HepG2 (cell line): ENCODE data around the gene TADA2B. TPM values are rescaled to one million over a fixed set of nuclear protein-coding genes. Genes with fewer than 3 reads are reported as not detected.

ENCODE experiments used
- ATAC-seq: fragments of 200-7000 bp; cut with Tn5 transposase; 3 replicates; pipeline ENCODE4 v1.9.1; 2020; ENCODE audit warnings: mild to moderate bottlenecking, moderate library complexity
- BruUV-seq: library from RNA; stranded (reverse); fragments of 400-500 nt; replicated peaks from 2 replicates; lab custom pipeline; 2021; lab: Mats Ljungman, UMichigan
- CTCF ChIA-PET: fragments of 300-600 bp; formaldehyde crosslinking; extraction: SDS; loops from one replicate; lab custom pipeline; 2021; ENCODE audit warnings: low total read pairs, inconsistent platforms, low intra/inter-chr PET ratio; lab: Yijun Ruan, JAX
- POLR2A ChIA-PET: fragments of 350-600 bp; sonication (Branson Sonifier 250); formaldehyde crosslinking; loops from one replicate; lab custom pipeline; 2020; ENCODE audit warnings: antibody characterized with exemption, inconsistent platforms; lab: Yijun Ruan, JAX
- DNase-seq: peaks from one replicate; pipeline ENCODE4 v3.0.0-alpha.2; 2015; ENCODE audit warnings: low spot score
- FAIRE-seq: peaks from 3 replicates; lab custom pipeline; 2011; peaks lifted over from hg19 to GRCh38; lab: Jason Lieb, UNC
- H2AFZ ChIP-seq: one replicate; pipeline ENCODE4 v1.6.1; 2011; ENCODE audit warnings: low read length, inconsistent platforms
- H3K27ac ChIP-seq: fragments of 300-600 bp; 3 replicates; pipeline ENCODE4 v1.8.0; 2011; ENCODE audit warnings: mixed run types, mild to moderate bottlenecking, mixed read lengths, low read length, inconsistent platforms; ENCODE audit not compliant: insufficient read depth; ENCODE audit errors: extremely low read length
- H3K27me3 ChIP-seq, 2 experiments: fragments of 200-600 bp in 1 of 2; 2 replicates in 1 of 2; 3 replicates in 1 of 2; pipeline versions ENCODE4 v1.6.0 to v1.8.0; 2011; ENCODE audit warnings: low read length in 2 of 2, mild to moderate bottlenecking in 2 of 2, moderate library complexity in 2 of 2, inconsistent platforms in 1 of 2; ENCODE audit not compliant: insufficient read depth in 2 of 2, control insufficient read depth in 1 of 2
- H3K36me3 ChIP-seq, 2 experiments: fragments of 200-600 bp in 1 of 2; replicated peaks in 1 of 2; 2 replicates in 1 of 2; 3 replicates in 1 of 2; pipeline versions ENCODE4 v1.5.1 to v1.8.0; 2011; ENCODE audit warnings: low read length in 2 of 2, inconsistent platforms in 1 of 2; ENCODE audit not compliant: insufficient read depth in 2 of 2, control insufficient read depth in 1 of 2
- H3K4me1 ChIP-seq: 2 replicates; pipeline ENCODE4 v1.5.1; 2012; ENCODE audit warnings: low read length, inconsistent platforms; ENCODE audit not compliant: insufficient read depth
- H3K4me2 ChIP-seq: 2 replicates; pipeline ENCODE4 v1.6.0; 2011; ENCODE audit warnings: low read depth, low read length, inconsistent platforms
- H3K4me3 ChIP-seq, 3 experiments: fragments of 200-600 bp in 1 of 3; sonication (generic), shearing (Covaris generic) in 1 of 3; replicated peaks in 1 of 3; 2 replicates each; pipeline ENCODE4 v1.5.1; 2011 to 2016; ENCODE audit warnings: low read length in 3 of 3, inconsistent platforms in 2 of 3, low read depth in 2 of 3, mild to moderate bottlenecking in 2 of 3, control low read depth in 1 of 3, mixed read lengths in 1 of 3; ENCODE audit not compliant: insufficient read depth in 1 of 3
- H3K79me2 ChIP-seq: one replicate; pipeline ENCODE4 v1.6.1; 2011; ENCODE audit warnings: low read length, inconsistent platforms; ENCODE audit not compliant: insufficient read depth
- H3K9ac ChIP-seq: 2 replicates; pipeline ENCODE4 v1.6.0; 2011; ENCODE audit warnings: mild to moderate bottlenecking, low read depth, low read length, inconsistent platforms; ENCODE audit not compliant: insufficient read depth
- H3K9me3 ChIP-seq: 2 replicates; pipeline ENCODE4 v1.5.1; 2012; ENCODE audit warnings: mild to moderate bottlenecking, low read length
- H4K20me1 ChIP-seq: 2 replicates; pipeline ENCODE4 v1.6.0; 2011; ENCODE audit warnings: inconsistent platforms, mild to moderate bottlenecking, low read length, moderate library complexity; ENCODE audit not compliant: insufficient read depth
- ZBTB7B ChIP-seq: sonication (generic); formaldehyde crosslinking; IDR thresholded peaks from 2 replicates; pipeline ENCODE4 v1.4.0; 2020; ENCODE audit warnings: missing genetic modification reagents
- ZNF567 ChIP-seq: sonication (generic); formaldehyde crosslinking; IDR thresholded peaks from 2 replicates; pipeline ENCODE4 v1.8.1; 2023; ENCODE audit warnings: mild to moderate bottlenecking, missing genetic modification reagents, borderline replicate concordance
- ZNF724P ChIP-seq: sonication (generic); formaldehyde crosslinking; IDR thresholded peaks from 2 replicates; pipeline ENCODE4 v1.8.0; 2022; ENCODE audit warnings: missing genetic modification reagents, borderline replicate concordance
- ZNF747 ChIP-seq: sonication (generic); formaldehyde crosslinking; IDR thresholded peaks from 2 replicates; pipeline ENCODE4 v1.8.1; 2023; ENCODE audit warnings: missing genetic modification reagents, mild to moderate bottlenecking, borderline replicate concordance
- WGBS: methylation state at CpG from one replicate; pipeline ENCODE4 v1.1.6; 2017; ENCODE audit warnings: low lambda C conversion rate; 5-methylcytosine and 5-hydroxymethylcytosine counted together
- in situ Hi-C: cut with HindIII; loops from 2 replicates; pipeline ENCODE4 v1.10.0; 2017; ENCODE audit warnings: low pct_unique_long_range_greater_than_20kb; ENCODE audit not compliant: extremely low pct_ligation_motif_present
- intact Hi-C: fragments of 100-400 bp; cut with micrococcal nuclease; formaldehyde crosslinking; loops from one replicate; pipeline ENCODE4 v1.10.0; 2022; ENCODE audit not compliant: unreplicated experiment
- polyA plus RNA-seq, 8 experiments: library from polyadenylated mRNA; depleted of rRNA in 3 of 8; stranded (reverse) in 7 of 8; unstranded in 1 of 8; fragments of >200 nt; fragmentation: Illumina TruSeq in 4 of 8; extraction: Trizol in 4 of 8; gene quantifications; 2 replicates each; pipeline versions ENCODE4 v1.2.1 to v1.2.3, GENCODE V29; 2011 to 2016; ENCODE audit warnings: low read depth in 4 of 8, missing spikeins in 1 of 8, mixed read lengths in 1 of 8; ENCODE audit not compliant: insufficient read depth in 1 of 8
- total RNA-seq, 5 experiments: library from RNA; depleted of rRNA; stranded (reverse); fragments of >200 nt; fragmentation: Illumina TruSeq; extraction: Trizol; gene quantifications; 2 replicates each; pipeline ENCODE4 v1.2.3, GENCODE V29; 2016; ENCODE audit warnings: low read depth in 1 of 5
- TF ChIP-seq, protein P1 (sequence below): sonication (generic); formaldehyde crosslinking; conservative IDR thresholded peaks from 2 replicates; pipeline ENCODE4 v1.4.0; 2020; ENCODE audit warnings: missing genetic modification reagents
- TF ChIP-seq, protein P2 (sequence below): sonication (generic); formaldehyde crosslinking; IDR thresholded peaks from 2 replicates; pipeline ENCODE4 v1.4.0; 2020; ENCODE audit warnings: mild to moderate bottlenecking, missing genetic modification reagents
- TF ChIP-seq, protein P3 (sequence below): IDR thresholded peaks from 2 replicates; pipeline ENCODE4 v1.6.1; 2016

TADA2B gene
- total and polyA plus RNA-seq, 2 of the 13 experiments (the other 11 are each of a cell fraction or from before 2014, with no cell fraction given): 4.6 to 8.9 TPM

DNA sequence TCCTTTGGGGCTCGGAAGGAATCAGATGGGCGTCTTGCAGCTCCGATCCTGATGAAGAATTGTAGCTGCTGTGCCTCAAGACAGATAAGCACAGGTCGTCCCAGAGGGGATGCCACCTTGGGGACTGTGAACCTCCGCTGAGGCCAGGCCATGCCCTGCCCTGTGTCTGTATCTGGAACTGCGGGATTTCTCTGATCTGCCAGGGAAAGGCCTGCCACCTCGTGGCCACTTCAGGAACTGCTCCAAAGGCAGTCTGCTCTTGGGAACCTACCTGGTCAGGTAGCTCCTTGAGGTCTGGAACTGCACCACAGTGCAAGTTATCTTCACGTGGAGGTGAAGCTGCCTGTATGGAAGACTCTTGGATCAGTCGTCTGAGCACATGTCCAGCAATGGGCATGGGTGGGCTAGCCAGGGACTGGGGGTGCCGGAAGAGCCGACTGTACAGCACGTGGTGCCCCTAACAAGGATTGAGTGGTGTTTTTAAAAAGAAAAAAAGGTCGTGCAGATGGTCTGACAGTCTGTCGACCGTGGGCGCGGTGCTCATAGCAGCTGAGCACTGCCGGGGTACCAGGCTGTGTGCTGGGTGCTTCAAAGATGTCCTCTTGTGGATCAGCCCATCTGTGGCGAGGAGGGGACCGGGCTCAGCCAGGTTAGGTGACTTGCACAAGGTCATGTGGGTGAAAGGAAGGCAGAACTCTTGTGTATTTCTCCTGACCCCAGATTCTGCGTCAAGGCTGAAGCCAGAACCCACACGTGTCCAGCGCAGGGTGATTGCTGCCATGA is 27.7 kb downstream of the TADA2B start (continued):
- TF ChIP-seq, protein P1, sequence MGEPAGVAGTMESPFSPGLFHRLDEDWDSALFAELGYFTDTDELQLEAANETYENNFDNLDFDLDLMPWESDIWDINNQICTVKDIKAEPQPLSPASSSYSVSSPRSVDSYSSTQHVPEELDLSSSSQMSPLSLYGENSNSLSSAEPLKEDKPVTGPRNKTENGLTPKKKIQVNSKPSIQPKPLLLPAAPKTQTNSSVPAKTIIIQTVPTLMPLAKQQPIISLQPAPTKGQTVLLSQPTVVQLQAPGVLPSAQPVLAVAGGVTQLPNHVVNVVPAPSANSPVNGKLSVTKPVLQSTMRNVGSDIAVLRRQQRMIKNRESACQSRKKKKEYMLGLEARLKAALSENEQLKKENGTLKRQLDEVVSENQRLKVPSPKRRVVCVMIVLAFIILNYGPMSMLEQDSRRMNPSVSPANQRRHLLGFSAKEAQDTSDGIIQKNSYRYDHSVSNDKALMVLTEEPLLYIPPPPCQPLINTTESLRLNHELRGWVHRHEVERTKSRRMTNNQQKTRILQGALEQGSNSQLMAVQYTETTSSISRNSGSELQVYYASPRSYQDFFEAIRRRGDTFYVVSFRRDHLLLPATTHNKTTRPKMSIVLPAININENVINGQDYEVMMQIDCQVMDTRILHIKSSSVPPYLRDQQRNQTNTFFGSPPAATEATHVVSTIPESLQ (CRISPR knock-in tag): no peak
- TF ChIP-seq ZBTB7B (CRISPR knock-in tag) (no peak), ZNF747 (CRISPR knock-in tag) (0 out of 2 replicates have a peak, but pooled peaks have one; percentile 26), ZNF567 (CRISPR knock-in tag) (0 out of 2 replicates have a peak, but pooled peaks have one; percentile 55)
- TF ChIP-seq, protein P2, sequence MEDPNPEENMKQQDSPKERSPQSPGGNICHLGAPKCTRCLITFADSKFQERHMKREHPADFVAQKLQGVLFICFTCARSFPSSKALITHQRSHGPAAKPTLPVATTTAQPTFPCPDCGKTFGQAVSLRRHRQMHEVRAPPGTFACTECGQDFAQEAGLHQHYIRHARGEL: no peak

DNA sequence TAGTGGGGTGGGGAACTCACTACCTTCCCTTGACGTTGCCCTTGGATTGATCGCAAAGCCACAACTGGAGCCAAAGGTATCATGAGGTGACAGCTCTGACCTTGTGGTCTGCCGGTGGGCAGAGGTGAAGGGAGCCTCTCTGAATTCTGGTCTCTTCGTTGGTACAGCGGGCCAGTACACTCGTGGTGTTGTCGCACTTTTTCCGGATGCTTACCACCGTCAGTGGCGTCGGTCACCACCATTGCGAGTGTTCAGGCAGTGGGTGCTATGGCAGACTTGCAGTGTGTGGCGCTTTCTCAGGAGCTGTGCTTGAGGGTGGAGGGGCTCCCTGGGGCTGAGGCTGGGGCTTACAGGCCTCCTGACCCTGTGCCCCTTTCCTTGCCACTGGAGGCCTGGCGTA is 29.9 kb downstream of the TADA2B start:
- no peak overlapping the region for H3K27ac ChIP-seq
- H3K4me2 ChIP-seq: peak overlapping the region; percentile 62; the same call in 1 of the 2 replicates
- no peak overlapping the region for H2AFZ ChIP-seq
- no peaks in the 10 kb centered on the region for H3K9me3 ChIP-seq
- no peak for FAIRE-seq
- intact Hi-C loops: no loop called here
- no peaks in the 10 kb centered on the region for H3K36me3 ChIP-seq
- no TSS peak for BruUV-seq
- TF ChIP-seq, protein P3, sequence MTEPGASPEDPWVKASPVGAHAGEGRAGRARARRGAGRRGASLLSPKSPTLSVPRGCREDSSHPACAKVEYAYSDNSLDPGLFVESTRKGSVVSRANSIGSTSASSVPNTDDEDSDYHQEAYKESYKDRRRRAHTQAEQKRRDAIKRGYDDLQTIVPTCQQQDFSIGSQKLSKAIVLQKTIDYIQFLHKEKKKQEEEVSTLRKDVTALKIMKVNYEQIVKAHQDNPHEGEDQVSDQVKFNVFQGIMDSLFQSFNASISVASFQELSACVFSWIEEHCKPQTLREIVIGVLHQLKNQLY (CRISPR knock-in tag): no peak
- TF ChIP-seq ZNF724P (CRISPR knock-in tag): 0 out of 2 replicates have a peak, but pooled peaks have one; percentile 34
- TF ChIP-seq, all 625 proteins: peak for 1
- DNase-seq: no peak
- Histone ChIP-seq H3K79me2 (no peaks in the 10 kb centered on the region), H3K9ac (no peak overlapping the region), H4K20me1 (no peaks in the 10 kb centered on the region), H3K4me3 (peak overlapping the region in 1 of 3 experiments; percentile 48; a peak in 1 of 6 replicates), H3K4me1 (peaks cover 61% of the 10 kb centered on the region), H3K27me3 (no peaks in the 10 kb centered on the region; a peak in 1 of 5 replicates)
- ATAC-seq: no peak
- in situ Hi-C loops: loop anchor here (10.0 kb wide), 1 partner anchor 168 kb away; the partner anchor contains the start of gene TBC1D14
- ChIA-PET POLR2A (interaction anchor here (1.5 kb wide), 2 partner anchors 30 to 400 kb away, joined by 4 read pairs; partner anchors contain the start of gene TADA2B), CTCF (no interaction called here)
- 52% methylated on average over 8 of the region's 14 CpGs for WGBS
